GM12864 (cell line): ENCODE measurements around the gene PRR35.

ENCODE experiments used
- DNase-seq: peaks from one replicate; pipeline ENCODE4 v3.0.0-alpha.2; 2011; ENCODE audit warnings: low read depth
- H3K4me3 ChIP-seq: 2 replicates; pipeline ENCODE4 v1.5.1; 2011; ENCODE audit warnings: mild to moderate bottlenecking, low read depth, low read length, control low read depth
- CTCF ChIP-seq: IDR thresholded peaks from 2 replicates; pipeline ENCODE4 v1.5.1; 2011; ENCODE audit warnings: low read depth, mild to moderate bottlenecking, moderate library complexity, low read length, control low read depth, inconsistent platforms; ENCODE audit errors: missing control alignments

PRR35 gene

GRCh38 chr16:580141-580945 is 20.1 kb downstream of the PRR35 start:
- no peak for DNase-seq
- H3K4me3 ChIP-seq = no peak overlapping the region
- TF ChIP-seq CTCF = no peak

- no peak for TF ChIP-seq CTCF
- no peak overlapping the region for H3K4me3 ChIP-seq
- no peak for DNase-seq
These were observed 20.8 kb downstream of the PRR35 start for GRCh38 chr16:580946-581498.

- TF ChIP-seq CTCF = no peak
- no peak overlapping the region for H3K4me3 ChIP-seq
- no peak for DNase-seq
These were observed 22.0 kb downstream of the PRR35 start for GRCh38 chr16:582218-582613.

GRCh38 chr16:582614-583331 is 22.6 kb downstream of the PRR35 start:
- no peak for TF ChIP-seq CTCF
- no peak overlapping the region for H3K4me3 ChIP-seq
- DNase-seq = no peak

- TF ChIP-seq CTCF = no peak
- H3K4me3 ChIP-seq = no peak overlapping the region
- DNase-seq = no peak
These were observed 23.2 kb downstream of the PRR35 start for GRCh38 chr16:583470-583814.

- TF ChIP-seq CTCF = no peak
- H3K4me3 ChIP-seq = no peak overlapping the region
- no peak for DNase-seq
These were observed 23.8 kb downstream of the PRR35 start for GRCh38 chr16:583815-584591.
